Measurements from ENCODE around the gene SDK1.

SDK1 gene

DNA sequence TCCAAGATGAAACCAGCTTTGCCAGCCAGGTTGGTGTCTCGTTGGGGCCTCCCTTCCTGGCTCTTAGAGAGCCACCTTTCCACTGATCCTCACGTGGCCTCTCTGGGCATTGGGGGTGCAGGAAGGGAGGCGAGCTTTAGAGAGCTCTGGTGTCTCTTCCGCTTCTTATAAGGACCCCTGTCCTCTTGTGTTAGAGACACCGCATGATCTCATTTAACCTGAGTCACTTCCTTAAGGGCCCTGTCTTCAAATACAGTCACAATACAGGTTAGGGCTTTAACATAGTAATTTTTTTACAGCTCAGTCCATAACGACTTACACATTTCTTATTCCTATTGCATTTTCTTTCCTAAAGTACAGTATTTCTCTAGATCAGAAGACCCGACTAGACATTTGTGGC, 535.8 kb downstream of the SDK1 start:
- DNase-seq = no peak
- H3K27me3 ChIP-seq (ENCODE audit: control insufficient read depth in 1 of 2, insufficient read depth in 1 of 2, low read length in 2 of 2) = no peaks in the 10 kb centered on the region
- no peak overlapping the region for H3K4me3 ChIP-seq (ENCODE audit: insufficient read depth in 1 of 2, low read depth in 1 of 2, low read length in 2 of 2)
- H4K91ac ChIP-seq (ENCODE audit: low read length) = no peak overlapping the region
- H2BK120ac ChIP-seq (ENCODE audit: low read depth, low read length) = no peak overlapping the region
- WGBS = 86% methylated on average over 7 of the region's 7 CpGs
- peaks cover 3% of the 10 kb centered on the region for H3K9me3 ChIP-seq (ENCODE audit: control insufficient read depth, low read length)
- H3K79me1 ChIP-seq (replicated peaks; ENCODE audit: low read length, poor library complexity, severe bottlenecking) = peaks cover 1% of the 10 kb centered on the region
- H3K4me1 ChIP-seq (ENCODE audit: control insufficient read depth, insufficient read depth, low read depth, low read length) = no peaks in the 10 kb centered on the region
- H2BK12ac ChIP-seq (ENCODE audit: low read length in 2 of 2) = no peak overlapping the region
- H3K23ac ChIP-seq (ENCODE audit: low read length in 2 of 2) = no peak overlapping the region
- no peak overlapping the region for H2BK5ac ChIP-seq (ENCODE audit: low read depth, low read length, poor library complexity, severe bottlenecking)
- H2BK15ac ChIP-seq (ENCODE audit: low read depth, poor library complexity, severe bottlenecking) = no peak overlapping the region
- H3K9ac ChIP-seq (ENCODE audit: low read length) = no peak overlapping the region
- no peak overlapping the region for H3K4me2 ChIP-seq (ENCODE audit: low read length, poor library complexity, severe bottlenecking)
- H3K18ac ChIP-seq (ENCODE audit: low read depth in 1 of 2, low read length in 2 of 2) = no peak overlapping the region
- no peak overlapping the region for H3K14ac ChIP-seq (ENCODE audit: low read length in 2 of 2)
- H3K27ac ChIP-seq (ENCODE audit: low read length, poor library complexity, severe bottlenecking) = no peak overlapping the region
- no peak overlapping the region for H2AFZ ChIP-seq (ENCODE audit: low read depth, low read length)
- H3K4ac ChIP-seq (ENCODE audit: low read depth in 1 of 2, low read length in 2 of 2) = no peak overlapping the region
- H3K36me3 ChIP-seq (ENCODE audit: control insufficient read depth in 1 of 2, insufficient read depth in 2 of 2, low read depth in 1 of 2, low read length in 2 of 2) = no peaks in the 10 kb centered on the region
- H2AK5ac ChIP-seq (ENCODE audit: low read length, severe bottlenecking) = no peak overlapping the region
- no peak overlapping the region for H4K8ac ChIP-seq (ENCODE audit: low read length)

DNA sequence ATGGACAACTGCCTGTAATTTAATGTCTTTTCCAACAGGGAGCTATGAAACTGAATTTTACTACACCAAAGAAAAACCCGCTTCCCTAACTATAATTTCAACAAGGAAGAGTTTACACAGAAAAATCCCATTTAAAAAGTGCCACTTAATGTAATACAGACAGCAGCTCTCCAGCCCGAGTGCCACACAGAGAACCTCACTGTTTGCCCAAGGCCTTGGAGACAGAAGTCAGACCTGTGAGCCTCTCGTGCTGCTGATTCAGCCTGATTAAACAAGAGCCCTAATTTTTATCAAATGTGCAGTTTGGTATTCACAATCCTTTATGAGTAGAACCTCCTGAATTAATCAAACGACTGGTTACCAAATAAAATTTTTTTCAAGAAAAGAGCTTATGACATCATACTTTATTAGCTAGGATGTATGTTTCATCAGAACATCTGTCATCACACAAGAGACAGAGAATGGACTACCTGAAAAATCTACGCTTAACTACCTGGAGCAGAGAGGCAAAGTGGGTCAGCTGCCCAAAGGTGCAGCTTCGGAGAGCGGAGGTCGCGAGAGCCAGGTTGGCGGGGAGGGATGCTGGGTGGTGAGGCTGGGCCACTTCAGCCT, 543.6 kb downstream of the SDK1 start:
- 96% methylated on average over 9 of the region's 10 CpGs for WGBS
- no peak overlapping the region for H4K8ac ChIP-seq (ENCODE audit: low read length)
- no peak overlapping the region for H3K23ac ChIP-seq (ENCODE audit: low read length in 2 of 2)
- no peak overlapping the region for H2BK15ac ChIP-seq (ENCODE audit: low read depth, poor library complexity, severe bottlenecking)
- H2BK12ac ChIP-seq (ENCODE audit: low read length in 2 of 2) = no peak overlapping the region
- H3K36me3 ChIP-seq (ENCODE audit: control insufficient read depth in 1 of 2, insufficient read depth in 2 of 2, low read depth in 1 of 2, low read length in 2 of 2) = no peaks in the 10 kb centered on the region
- H2BK120ac ChIP-seq (ENCODE audit: low read depth, low read length) = no peak overlapping the region
- no peak overlapping the region for H4K91ac ChIP-seq (ENCODE audit: low read length)
- no peak overlapping the region for H2AK5ac ChIP-seq (ENCODE audit: low read length, severe bottlenecking)
- no peak overlapping the region for H3K4ac ChIP-seq (ENCODE audit: low read depth in 1 of 2, low read length in 2 of 2)
- H2AFZ ChIP-seq (ENCODE audit: low read depth, low read length) = no peak overlapping the region
- no peak overlapping the region for H3K9ac ChIP-seq (ENCODE audit: low read length)
- H3K4me1 ChIP-seq (ENCODE audit: control insufficient read depth, insufficient read depth, low read depth, low read length) = peaks cover 2% of the 10 kb centered on the region
- DNase-seq = no peak
- H2BK5ac ChIP-seq (ENCODE audit: low read depth, low read length, poor library complexity, severe bottlenecking) = no peak overlapping the region
- H3K79me1 ChIP-seq (replicated peaks; ENCODE audit: low read length, poor library complexity, severe bottlenecking) = peaks cover 1% of the 10 kb centered on the region
- no peak overlapping the region for H3K4me2 ChIP-seq (ENCODE audit: low read length, poor library complexity, severe bottlenecking)
- no peaks in the 10 kb centered on the region for H3K9me3 ChIP-seq (ENCODE audit: control insufficient read depth, low read length)
- H3K27ac ChIP-seq (ENCODE audit: low read length, poor library complexity, severe bottlenecking) = no peak overlapping the region
- no peaks in the 10 kb centered on the region for H3K27me3 ChIP-seq (ENCODE audit: control insufficient read depth in 1 of 2, insufficient read depth in 1 of 2, low read length in 2 of 2)
- H3K4me3 ChIP-seq (ENCODE audit: insufficient read depth in 1 of 2, low read depth in 1 of 2, low read length in 2 of 2) = no peak overlapping the region
- no peak overlapping the region for H3K18ac ChIP-seq (ENCODE audit: low read depth in 1 of 2, low read length in 2 of 2)
- no peak overlapping the region for H3K14ac ChIP-seq (ENCODE audit: low read length in 2 of 2)

DNA sequence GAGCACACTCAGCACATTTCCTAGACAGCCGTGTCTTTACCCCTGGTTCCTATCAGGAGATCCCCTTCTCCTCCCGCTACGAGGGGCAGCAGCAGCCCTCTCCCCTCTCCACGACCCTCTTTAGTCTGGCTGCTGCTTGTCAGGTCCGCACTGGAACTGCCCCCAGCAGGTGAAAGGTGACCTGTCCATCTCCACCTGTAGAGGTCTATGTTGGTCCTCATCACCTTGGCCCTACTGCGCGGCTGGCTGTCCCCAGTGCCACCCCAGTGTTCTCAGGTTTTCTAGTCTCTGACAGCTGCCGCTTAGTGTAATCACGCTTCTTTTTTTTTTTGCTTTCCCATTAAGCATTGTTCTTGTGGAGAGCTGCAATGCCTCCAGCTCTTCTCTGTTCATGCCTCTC, 545.7 kb downstream of the SDK1 start:
- no peak overlapping the region for H2BK15ac ChIP-seq (ENCODE audit: low read depth, poor library complexity, severe bottlenecking)
- 96% methylated on average over 9 of the region's 9 CpGs for WGBS
- no peak overlapping the region for H2AFZ ChIP-seq (ENCODE audit: low read depth, low read length)
- H2BK5ac ChIP-seq (ENCODE audit: low read depth, low read length, poor library complexity, severe bottlenecking) = no peak overlapping the region
- no peak overlapping the region for H3K27ac ChIP-seq (ENCODE audit: low read length, poor library complexity, severe bottlenecking)
- H3K23ac ChIP-seq (ENCODE audit: low read length in 2 of 2) = no peak overlapping the region
- peaks cover 2% of the 10 kb centered on the region for H3K4me1 ChIP-seq (ENCODE audit: control insufficient read depth, insufficient read depth, low read depth, low read length)
- H3K36me3 ChIP-seq (ENCODE audit: control insufficient read depth in 1 of 2, insufficient read depth in 2 of 2, low read depth in 1 of 2, low read length in 2 of 2) = no peaks in the 10 kb centered on the region
- no peak overlapping the region for H3K4ac ChIP-seq (ENCODE audit: low read depth in 1 of 2, low read length in 2 of 2)
- no peak overlapping the region for H2BK12ac ChIP-seq (ENCODE audit: low read length in 2 of 2)
- H3K79me1 ChIP-seq (replicated peaks; ENCODE audit: low read length, poor library complexity, severe bottlenecking) = peaks cover 1% of the 10 kb centered on the region
- no peak for DNase-seq
- no peak overlapping the region for H3K4me2 ChIP-seq (ENCODE audit: low read length, poor library complexity, severe bottlenecking)
- no peak overlapping the region for H3K9ac ChIP-seq (ENCODE audit: low read length)
- H3K9me3 ChIP-seq (ENCODE audit: control insufficient read depth, low read length) = no peaks in the 10 kb centered on the region
- no peak overlapping the region for H2AK5ac ChIP-seq (ENCODE audit: low read length, severe bottlenecking)
- no peak overlapping the region for H3K4me3 ChIP-seq (ENCODE audit: insufficient read depth in 1 of 2, low read depth in 1 of 2, low read length in 2 of 2)
- H4K91ac ChIP-seq (ENCODE audit: low read length) = no peak overlapping the region
- H3K14ac ChIP-seq (ENCODE audit: low read length in 2 of 2) = no peak overlapping the region
- no peak overlapping the region for H3K18ac ChIP-seq (ENCODE audit: low read depth in 1 of 2, low read length in 2 of 2)
- H3K27me3 ChIP-seq (ENCODE audit: control insufficient read depth in 1 of 2, insufficient read depth in 1 of 2, low read length in 2 of 2) = no peaks in the 10 kb centered on the region
- no peak overlapping the region for H2BK120ac ChIP-seq (ENCODE audit: low read depth, low read length)
- no peak overlapping the region for H4K8ac ChIP-seq (ENCODE audit: low read length)

DNA sequence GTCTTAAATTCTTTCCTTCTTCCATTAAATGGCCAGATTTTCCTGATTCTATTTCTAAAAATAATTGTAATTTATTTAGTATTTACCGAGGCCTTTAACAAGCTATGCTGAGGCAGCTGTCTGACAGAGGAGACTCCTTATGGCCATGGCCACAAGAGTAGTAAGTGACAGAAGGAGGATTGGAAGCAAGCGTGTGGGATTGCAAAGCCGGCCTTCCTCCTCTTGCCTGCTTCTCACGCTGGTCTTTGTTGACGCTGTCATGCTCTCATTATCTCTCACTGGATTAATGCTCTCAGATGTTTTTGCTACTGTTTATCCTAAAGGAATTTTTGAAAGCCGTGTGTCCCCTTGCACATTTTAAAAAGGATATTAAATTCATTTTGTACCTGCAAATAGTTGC, 546.3 kb downstream of the SDK1 start:
- H3K4ac ChIP-seq (ENCODE audit: low read depth in 1 of 2, low read length in 2 of 2) = no peak overlapping the region
- H3K14ac ChIP-seq (ENCODE audit: low read length in 2 of 2) = no peak overlapping the region
- no peak overlapping the region for H2BK120ac ChIP-seq (ENCODE audit: low read depth, low read length)
- no peak overlapping the region for H3K4me3 ChIP-seq (ENCODE audit: insufficient read depth in 1 of 2, low read depth in 1 of 2, low read length in 2 of 2)
- no peak overlapping the region for H2BK5ac ChIP-seq (ENCODE audit: low read depth, low read length, poor library complexity, severe bottlenecking)
- 71% methylated on average over 4 of the region's 6 CpGs for WGBS
- no peak overlapping the region for H3K9ac ChIP-seq (ENCODE audit: low read length)
- DNase-seq = no peak
- no peak overlapping the region for H2AK5ac ChIP-seq (ENCODE audit: low read length, severe bottlenecking)
- H2AFZ ChIP-seq (ENCODE audit: low read depth, low read length) = no peak overlapping the region
- no peak overlapping the region for H2BK15ac ChIP-seq (ENCODE audit: low read depth, poor library complexity, severe bottlenecking)
- H3K9me3 ChIP-seq (ENCODE audit: control insufficient read depth, low read length) = no peaks in the 10 kb centered on the region
- H3K79me1 ChIP-seq (replicated peaks; ENCODE audit: low read length, poor library complexity, severe bottlenecking) = no peaks in the 10 kb centered on the region
- no peak overlapping the region for H3K23ac ChIP-seq (ENCODE audit: low read length in 2 of 2)
- no peak overlapping the region for H4K8ac ChIP-seq (ENCODE audit: low read length)
- no peak overlapping the region for H4K91ac ChIP-seq (ENCODE audit: low read length)
- H3K27me3 ChIP-seq (ENCODE audit: control insufficient read depth in 1 of 2, insufficient read depth in 1 of 2, low read length in 2 of 2) = no peaks in the 10 kb centered on the region
- H3K36me3 ChIP-seq (ENCODE audit: control insufficient read depth in 1 of 2, insufficient read depth in 2 of 2, low read depth in 1 of 2, low read length in 2 of 2) = no peaks in the 10 kb centered on the region
- no peak overlapping the region for H3K27ac ChIP-seq (ENCODE audit: low read length, poor library complexity, severe bottlenecking)
- H3K18ac ChIP-seq (ENCODE audit: low read depth in 1 of 2, low read length in 2 of 2) = no peak overlapping the region
- H3K4me2 ChIP-seq (ENCODE audit: low read length, poor library complexity, severe bottlenecking) = no peak overlapping the region
- H3K4me1 ChIP-seq (ENCODE audit: control insufficient read depth, insufficient read depth, low read depth, low read length) = peaks cover 2% of the 10 kb centered on the region
- H2BK12ac ChIP-seq (ENCODE audit: low read length in 2 of 2) = no peak overlapping the region

All from mesenchymal stem cell (in vitro differentiated cells and primary cell).